Fibroblast of upper back skin (primary cell): ENCODE results near the gene GOLIM4.
"Not testable (repeated sequence)": the region's sequence is repeated elsewhere in the genome, so short reads cannot be mapped to it uniquely, and the experiment has no call there.

Experiments used
- DNase-seq: peaks from one replicate; pipeline ENCODE4 v3.0.0-alpha.2; 2013

GOLIM4 gene, protein sequence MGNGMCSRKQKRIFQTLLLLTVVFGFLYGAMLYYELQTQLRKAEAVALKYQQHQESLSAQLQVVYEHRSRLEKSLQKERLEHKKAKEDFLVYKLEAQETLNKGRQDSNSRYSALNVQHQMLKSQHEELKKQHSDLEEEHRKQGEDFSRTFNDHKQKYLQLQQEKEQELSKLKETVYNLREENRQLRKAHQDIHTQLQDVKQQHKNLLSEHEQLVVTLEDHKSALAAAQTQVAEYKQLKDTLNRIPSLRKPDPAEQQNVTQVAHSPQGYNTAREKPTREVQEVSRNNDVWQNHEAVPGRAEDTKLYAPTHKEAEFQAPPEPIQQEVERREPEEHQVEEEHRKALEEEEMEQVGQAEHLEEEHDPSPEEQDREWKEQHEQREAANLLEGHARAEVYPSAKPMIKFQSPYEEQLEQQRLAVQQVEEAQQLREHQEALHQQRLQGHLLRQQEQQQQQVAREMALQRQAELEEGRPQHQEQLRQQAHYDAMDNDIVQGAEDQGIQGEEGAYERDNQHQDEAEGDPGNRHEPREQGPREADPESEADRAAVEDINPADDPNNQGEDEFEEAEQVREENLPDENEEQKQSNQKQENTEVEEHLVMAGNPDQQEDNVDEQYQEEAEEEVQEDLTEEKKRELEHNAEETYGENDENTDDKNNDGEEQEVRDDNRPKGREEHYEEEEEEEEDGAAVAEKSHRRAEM

DNA sequence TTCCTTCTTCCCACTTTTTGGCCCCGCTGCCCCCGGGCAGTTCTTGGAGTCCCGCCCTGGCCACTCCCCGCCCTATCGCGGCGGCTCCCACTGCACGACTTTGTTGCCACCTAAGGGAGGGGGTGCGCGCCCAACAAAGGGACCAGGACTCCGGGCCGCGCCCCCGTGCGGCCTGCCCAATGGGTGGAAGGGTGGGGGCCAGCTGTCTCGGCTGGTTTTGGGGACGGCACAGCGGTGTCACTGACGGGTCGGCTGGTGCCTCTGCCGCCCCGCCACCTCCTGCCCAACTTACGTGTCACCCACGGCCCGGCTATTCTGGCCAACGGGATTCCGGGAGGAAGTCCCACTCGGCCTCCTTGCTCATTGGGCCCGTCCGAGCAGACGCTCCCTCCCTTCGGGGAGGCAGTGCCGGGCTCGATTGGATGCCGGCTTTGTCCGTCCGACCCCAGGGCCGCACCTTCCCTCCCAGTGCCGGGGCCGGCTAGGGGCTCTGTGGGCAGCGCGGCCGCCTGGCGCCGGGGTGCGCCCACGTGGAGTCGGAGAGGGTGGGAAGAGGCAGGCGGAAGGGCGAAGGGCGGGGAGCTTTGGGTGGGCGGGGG, at the start of gene GOLIM4:
Gene GOLIM4 (minus strand): TSS at position 314 of the 599 bp plus-strand sequence. CDS start 639 bp downstream, outside the sequence.
- DNase-seq = peak; percentile 97

DNA sequence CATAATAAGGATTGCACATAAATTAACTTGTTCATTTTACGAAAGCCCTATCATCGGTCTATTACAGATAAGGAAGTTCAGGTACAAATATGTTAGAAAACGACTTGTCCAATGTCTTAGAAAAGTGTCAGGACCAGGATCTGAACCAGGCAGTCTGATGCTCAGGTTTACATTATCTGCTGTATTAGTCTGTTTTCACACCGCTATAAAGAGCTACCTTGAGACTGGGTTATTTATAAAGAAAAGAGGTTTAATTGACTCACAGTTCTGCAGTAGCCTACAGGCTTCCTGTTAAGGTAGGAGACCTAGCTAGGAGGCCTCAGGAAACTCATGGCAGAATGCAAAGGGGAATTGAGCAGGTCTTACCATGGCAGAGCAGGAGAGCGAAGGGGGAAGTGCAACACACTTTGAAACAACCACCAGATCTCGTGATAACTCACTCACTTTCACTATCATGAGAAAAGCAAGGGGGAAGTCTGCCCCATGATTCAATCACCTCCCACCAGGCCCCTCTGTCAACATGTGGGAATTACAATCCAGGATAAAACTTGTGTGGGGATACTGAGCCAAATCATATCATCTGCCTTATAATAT, 45.8 kb upstream of the GOLIM4 start:
- DNase-seq = no peak

- DNase-seq = no peak
Measured at GRCh38 chr3:168139947-168140346, 44.2 kb upstream of the GOLIM4 start.

GRCh38 chr3:168138421-168138820, 42.7 kb upstream of the GOLIM4 start:
- no peak for DNase-seq

DNA sequence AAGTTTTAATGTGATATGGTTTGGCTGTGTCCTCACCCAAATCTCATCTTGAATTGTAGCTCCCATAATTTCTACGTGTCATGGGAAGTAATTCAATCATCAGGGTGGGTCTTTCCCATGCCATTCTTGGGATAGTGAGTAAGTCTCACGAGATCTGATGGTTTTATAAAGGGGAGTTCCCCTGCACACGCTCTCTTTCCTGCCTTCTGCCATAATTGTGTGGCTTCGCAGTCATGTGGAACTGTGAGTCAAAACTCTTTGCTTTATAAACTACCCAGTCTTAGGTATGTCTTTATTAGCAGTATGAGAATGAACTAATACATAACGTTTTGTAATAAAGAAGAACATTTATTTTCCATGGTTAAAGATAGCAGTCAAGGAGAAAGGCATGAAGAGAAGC, 39.2 kb upstream of the GOLIM4 start:
- no peak for DNase-seq

- DNase-seq = not testable (repeated sequence)
Measured at GRCh38 chr3:168130250-168130649, 34.5 kb upstream of the GOLIM4 start.

DNA sequence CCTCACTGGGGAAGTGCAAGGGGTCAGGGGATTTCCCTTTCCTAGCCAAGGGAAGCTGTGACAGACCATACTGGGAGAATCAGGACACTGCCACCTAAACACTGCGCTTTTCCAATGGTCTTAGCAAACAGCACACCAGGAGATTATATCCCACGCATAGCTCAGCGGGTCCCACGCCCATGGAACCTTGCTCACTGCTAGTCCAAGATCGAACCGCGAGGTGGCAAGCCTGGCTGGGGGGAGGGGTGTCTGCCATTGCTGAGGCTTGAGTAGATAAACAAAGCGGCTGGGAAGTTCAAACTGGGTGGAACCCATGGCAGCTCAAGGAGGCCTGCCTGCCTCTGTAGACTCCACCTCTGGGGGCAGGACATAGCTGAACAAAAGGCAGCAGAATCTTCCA, 32.7 kb upstream of the GOLIM4 start:
- DNase-seq = not testable (repeated sequence)

GRCh38 chr3:168127466-168127865, 31.7 kb upstream of the GOLIM4 start:
- DNase-seq = no peak

DNA sequence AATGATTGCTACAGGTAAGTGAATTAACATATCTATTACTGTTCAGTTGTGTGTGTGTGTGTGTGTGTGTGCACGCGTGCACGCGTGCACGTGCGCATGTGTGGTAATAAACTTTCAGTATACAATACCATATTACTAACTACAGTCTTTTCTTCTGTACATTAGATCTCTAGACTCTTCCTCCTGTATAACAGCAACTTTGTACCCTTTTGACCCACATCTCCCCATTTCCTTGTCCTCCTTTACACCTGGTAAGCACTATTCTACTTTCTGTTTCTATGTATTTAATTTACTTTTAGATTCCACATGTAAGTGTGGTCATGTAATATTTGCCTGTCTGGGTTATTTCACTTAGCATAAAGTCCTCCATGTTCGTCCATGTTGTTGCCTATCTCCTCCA, 29.1 kb upstream of the GOLIM4 start:
- no peak for DNase-seq

DNA sequence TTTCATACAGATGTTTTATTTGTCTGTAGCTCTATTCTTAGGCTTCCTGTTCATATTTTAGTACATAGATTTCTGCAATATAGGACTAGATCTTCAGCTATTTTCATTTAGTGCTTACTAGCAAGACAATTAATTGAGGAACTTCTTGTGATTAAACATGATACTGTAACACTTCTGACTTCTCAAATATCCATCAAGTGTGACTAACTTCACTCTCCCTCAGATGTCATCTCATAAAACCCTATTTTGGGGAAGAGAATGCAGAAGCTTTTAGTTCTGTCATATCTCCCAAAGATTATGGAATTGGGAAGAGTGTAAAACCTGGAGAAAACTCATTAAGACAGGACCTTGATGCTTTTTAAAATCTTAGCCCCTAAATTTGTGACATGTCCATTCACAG, 28.6 kb upstream of the GOLIM4 start:
- DNase-seq = no peak

DNA sequence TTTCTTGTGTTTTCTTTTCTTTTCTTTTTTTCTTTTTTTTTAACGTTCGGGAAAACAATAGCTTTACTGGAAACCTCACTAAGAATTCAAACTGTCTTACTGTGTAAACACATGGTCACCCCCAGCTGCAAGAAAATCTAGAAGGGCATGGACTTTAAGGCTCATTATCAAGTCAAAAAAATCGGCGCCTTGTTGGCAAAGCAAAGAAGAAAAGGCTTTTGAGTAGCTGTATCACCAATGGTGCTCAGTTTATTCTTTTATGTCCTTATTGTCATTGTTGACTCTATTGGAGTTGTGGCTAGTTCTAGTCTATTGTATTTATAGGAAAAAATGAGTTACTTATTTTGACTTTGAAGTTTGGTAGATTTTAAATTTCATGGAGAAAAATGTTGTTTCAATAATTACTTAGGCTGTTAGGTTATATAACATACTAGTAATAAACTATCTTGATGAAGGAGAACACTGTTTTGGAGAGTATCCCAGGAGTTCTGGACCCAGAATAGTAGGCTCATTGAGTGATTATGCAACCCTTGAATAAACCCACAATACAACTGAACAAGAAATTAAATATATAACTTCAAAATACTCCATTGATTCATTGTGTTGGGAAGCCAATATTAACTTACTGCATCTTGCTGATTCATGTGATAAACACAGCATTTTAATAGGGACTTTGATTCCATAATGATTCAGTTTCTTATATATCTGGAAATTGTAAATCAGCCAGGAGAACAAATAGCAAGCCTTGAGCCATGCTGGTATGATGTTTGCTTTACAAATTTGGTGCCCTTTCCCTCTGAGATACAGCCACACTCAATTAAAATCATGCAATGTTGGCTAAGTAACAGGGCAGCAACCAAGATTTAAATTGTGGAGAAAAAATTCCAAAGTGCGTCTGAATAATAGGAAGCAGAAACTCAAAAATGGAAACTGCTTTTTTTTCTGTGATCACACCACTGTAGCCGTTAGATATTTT, 27.8 kb upstream of the GOLIM4 start:
- no peak for DNase-seq

DNA sequence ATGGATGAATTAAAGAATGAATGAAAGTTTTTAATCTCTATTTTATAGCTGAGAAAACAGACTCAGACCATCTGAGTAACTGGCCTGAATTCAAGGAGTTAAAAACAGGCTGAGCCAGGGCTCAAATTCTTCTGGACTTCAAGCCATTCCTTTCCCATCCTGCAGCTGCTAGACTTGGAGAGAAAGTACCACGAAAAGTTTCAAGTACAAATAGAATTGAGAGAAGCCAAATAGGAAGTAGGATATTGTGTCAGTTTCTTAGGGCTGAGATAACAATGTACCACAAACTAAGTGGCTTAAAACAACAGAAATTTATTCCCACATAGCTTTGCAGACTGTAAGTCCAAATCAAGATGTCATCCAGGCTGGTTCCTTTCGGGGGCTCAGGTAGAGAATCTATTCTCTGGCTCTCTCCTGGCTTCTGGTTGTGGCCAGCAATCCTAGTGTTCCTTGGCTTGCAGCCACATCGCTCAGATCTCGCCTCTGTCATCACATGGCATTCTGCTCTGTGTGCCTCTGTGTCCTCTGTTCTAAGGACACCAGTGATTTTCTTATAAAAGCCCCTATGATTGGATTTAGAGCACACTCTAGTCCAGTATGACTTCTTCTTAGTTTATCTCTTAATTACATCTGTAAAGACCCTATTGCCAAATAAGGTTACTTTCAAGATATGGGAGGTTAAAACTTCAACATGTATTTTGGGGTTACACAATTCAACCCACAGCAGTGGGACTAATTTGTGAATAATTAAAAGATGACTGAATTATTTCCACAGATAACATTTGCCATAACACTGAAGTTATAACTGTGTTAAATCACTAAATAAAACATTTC, 25.7 kb upstream of the GOLIM4 start:
- DNase-seq = no peak

DNA sequence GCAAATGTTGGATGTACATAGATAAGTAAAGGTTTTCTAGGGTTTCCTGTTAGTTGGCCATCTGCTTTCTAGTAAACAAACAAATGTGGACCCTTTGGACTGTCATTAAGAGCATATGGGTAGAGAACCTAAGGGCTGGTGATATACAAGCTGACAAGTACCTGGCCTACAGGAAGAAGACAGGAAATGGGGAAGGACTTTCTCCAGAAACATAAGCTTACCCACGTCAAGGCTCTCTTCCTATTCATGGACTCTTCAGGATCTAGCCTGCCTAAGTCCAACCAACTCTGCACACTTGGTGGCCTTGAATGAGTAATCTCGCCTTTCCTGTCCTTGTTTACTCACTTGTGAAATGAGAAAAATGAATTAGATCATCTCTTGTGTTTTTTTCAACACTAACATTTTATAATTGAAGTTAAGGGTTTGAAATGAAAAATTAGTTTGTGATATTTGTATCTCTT, 22.2 kb upstream of the GOLIM4 start:
- no peak for DNase-seq

DNA sequence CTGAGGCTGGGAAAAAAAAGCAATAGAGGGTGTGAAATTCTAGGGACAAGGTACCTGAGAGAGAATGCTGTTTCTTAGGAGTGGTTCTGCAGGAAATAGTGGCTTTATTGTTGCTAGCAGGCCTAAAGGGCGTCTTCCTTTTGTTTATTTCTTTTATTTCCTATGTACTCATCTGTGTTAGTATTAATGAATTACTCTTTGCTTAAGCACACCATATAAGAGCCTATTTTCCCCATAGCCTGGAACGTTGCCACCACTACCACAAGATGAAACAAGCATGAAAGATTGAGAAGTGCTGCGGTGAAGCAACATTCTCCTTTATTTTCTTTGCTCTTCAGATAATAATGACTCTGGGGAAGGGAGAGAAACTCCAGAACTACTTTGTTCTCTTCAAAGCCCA, 21.3 kb upstream of the GOLIM4 start:
- DNase-seq = peak; percentile 43

GRCh38 chr3:168116279-168116678, 20.6 kb upstream of the GOLIM4 start:
- DNase-seq = peak; percentile 39

- no peak for DNase-seq
Measured at GRCh38 chr3:168113848-168114247, 18.1 kb upstream of the GOLIM4 start.

- no peak for DNase-seq
Measured at GRCh38 chr3:168112894-168113293, 17.2 kb upstream of the GOLIM4 start.

DNA sequence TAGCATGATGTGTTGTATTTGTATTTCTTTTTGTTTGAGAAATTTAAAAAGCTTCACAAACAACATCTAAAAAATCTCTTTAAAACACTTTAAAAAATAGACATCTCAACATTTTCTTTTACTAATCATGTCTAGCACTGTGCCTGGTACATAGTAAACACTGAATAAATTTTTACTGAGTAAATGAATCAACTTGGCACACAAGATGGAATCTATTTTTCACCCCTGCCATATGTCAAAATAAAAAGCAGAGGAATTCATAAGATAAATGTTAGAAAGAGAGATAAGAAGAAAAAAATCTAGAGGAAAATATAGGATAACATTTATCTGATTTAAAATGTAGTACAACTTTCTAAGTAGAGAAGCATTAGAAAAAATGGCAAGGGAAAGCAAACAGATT, 8.6 kb upstream of the GOLIM4 start:
- no peak for DNase-seq

- DNase-seq = no peak
Measured at GRCh38 chr3:168102735-168103410, 7.1 kb upstream of the GOLIM4 start.

- peak; percentile 36 for DNase-seq
Measured at GRCh38 chr3:168100777-168101492, 5.2 kb upstream of the GOLIM4 start.
